Ascending aorta (tissue), 2 donors: ENCODE measurements around the gene UTRN. TPM values are rescaled to one million over a fixed set of nuclear protein-coding genes. Genes with fewer than 3 reads are reported as not detected.

Source experiments
- DNase-seq, 2 donors: peaks; one replicate each; pipeline ENCODE4 v3.0.0-alpha.2; 2019; ENCODE audit warnings: low spot score in 2 of 2
- H3K27ac ChIP-seq, 2 donors: fragments of 200-600 bp; sonication (generic); one replicate each; pipeline ENCODE4 v1.5.1; 2016 to 2017; ENCODE audit warnings: mild to moderate bottlenecking in 1 of 2
- H3K27me3 ChIP-seq: fragments of 200-600 bp; sonication (generic); one replicate; pipeline ENCODE4 v1.5.1; 2017
- H3K36me3 ChIP-seq, 2 donors: fragments of 200-600 bp; sonication (generic); one replicate each; pipeline ENCODE4 v1.5.1; 2016
- H3K4me1 ChIP-seq, 2 donors: fragments of 200-600 bp; sonication (generic); one replicate each; pipeline ENCODE4 v1.5.1; 2016 to 2017; ENCODE audit warnings: mild to moderate bottlenecking in 1 of 2
- H3K4me3 ChIP-seq, 2 donors: fragments of 200-600 bp; sonication (generic); one replicate each; pipeline ENCODE4 v1.5.1; 2016 to 2017; ENCODE audit warnings: mild to moderate bottlenecking in 1 of 2
- H3K9me3 ChIP-seq, 2 donors: fragments of 200-600 bp; sonication (generic); one replicate each; pipeline ENCODE4 v1.5.1; 2016
- CTCF ChIP-seq, 3 experiments: fragments of 200-600 bp in 2 of 3; fragments of 450-650 bp in 1 of 3; sonication (generic) in 2 of 3; IDR thresholded peaks; one replicate each; pipeline ENCODE4 v1.5.1; 2016 to 2019; ENCODE audit warnings: antibody characterized with exemption in 3 of 3, mild to moderate bottlenecking in 1 of 3, moderate library complexity in 1 of 3
- intact Hi-C: fragments of 100-400 bp; cut with DNase I; formaldehyde crosslinking; loops from one replicate; pipeline ENCODE4 v1.15.1; 2023
- total RNA-seq: library from RNA; depleted of rRNA; stranded (reverse); fragments of >200 nt; gene quantifications from one replicate; pipeline ENCODE4 v1.1.0, GENCODE V29; 2016

UTRN gene
- total RNA-seq, 1 donor from 2014 or later = 69.9 TPM

GRCh38 chr6:144305567-144305966 is 20.4 kb downstream of the UTRN start:
- TF ChIP-seq CTCF (IDR thresholded peaks at IDR 0.05) = no peak
- Histone ChIP-seq H3K9me3 (no peaks in the 10 kb centered on the region), H3K36me3 (peaks cover 0 to 23% of the 10 kb centered on the region in 2 donors), H3K4me1 (peaks cover 0 to 2% of the 10 kb centered on the region in 2 donors), H3K4me3 (no peak overlapping the region), H3K27me3 (no peaks in the 10 kb centered on the region), H3K27ac (no peak overlapping the region)
- DNase-seq = no peak
- intact Hi-C loops = no loop called here

DNA sequence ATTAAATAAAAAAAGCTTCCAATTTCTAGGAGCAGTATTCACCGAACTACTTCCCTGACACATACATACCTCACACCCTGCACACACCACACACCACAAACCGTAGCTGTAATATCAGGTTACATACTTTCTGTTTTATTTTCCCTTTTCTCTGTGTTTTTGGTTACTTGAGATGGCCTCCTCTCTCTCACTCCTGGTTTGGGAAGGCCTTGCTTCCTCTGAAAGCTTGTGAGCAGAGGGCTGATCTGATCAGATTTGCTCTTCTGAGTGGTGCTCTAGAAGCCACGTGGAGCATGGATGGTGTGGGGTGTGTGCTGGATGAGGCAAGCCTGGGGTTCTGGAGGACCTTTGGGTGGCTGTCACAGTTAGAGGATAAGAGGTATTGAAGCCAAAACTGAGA is 20.9 kb downstream of the UTRN start:
- no peak for TF ChIP-seq CTCF (IDR thresholded peaks at IDR 0.05)
- peaks cover 0 to 2% of the 10 kb centered on the region in 2 donors for H3K4me1 ChIP-seq
- H3K27ac ChIP-seq = no peak overlapping the region
- no peak overlapping the region for H3K4me3 ChIP-seq
- intact Hi-C loops = no loop called here
- no peak for DNase-seq
- H3K36me3 ChIP-seq = peaks cover 0 to 23% of the 10 kb centered on the region in 2 donors
- H3K27me3 ChIP-seq = no peaks in the 10 kb centered on the region
- no peaks in the 10 kb centered on the region for H3K9me3 ChIP-seq

- Histone ChIP-seq H3K4me1 (peaks cover 0 to 2% of the 10 kb centered on the region in 2 donors), H3K27me3 (no peaks in the 10 kb centered on the region), H3K27ac (no peak overlapping the region), H3K4me3 (no peak overlapping the region), H3K36me3 (peaks cover 0 to 20% of the 10 kb centered on the region in 2 donors), H3K9me3 (no peaks in the 10 kb centered on the region)
- DNase-seq = no peak
- intact Hi-C loops = no loop called here
- TF ChIP-seq CTCF (IDR thresholded peaks at IDR 0.05) = no peak
Measured at GRCh38 chr6:144307880-144308279, 22.7 kb downstream of the UTRN start.

DNA sequence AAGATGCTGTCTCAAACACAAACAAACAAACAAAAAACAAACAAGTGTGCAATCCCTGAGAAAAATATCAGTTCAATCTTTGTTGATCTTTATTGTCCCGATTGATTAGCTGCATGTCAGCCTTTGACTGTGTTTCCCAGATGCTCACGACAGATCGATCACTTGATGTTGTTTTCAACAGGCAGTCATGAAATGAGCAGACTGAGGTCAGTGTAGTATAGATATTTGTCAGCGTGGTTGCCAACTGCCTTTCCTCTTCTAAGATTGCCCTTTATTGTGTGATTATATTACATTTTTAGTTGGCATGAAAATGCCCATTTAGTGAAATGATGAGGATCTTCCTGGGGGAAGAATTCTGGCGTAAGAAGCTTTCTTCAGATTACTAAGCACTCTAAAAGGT is 25.6 kb downstream of the UTRN start:
- no peak for TF ChIP-seq CTCF (IDR thresholded peaks at IDR 0.05)
- no peaks in the 10 kb centered on the region for H3K9me3 ChIP-seq
- no peak overlapping the region for H3K4me3 ChIP-seq
- H3K36me3 ChIP-seq = peaks cover 0 to 20% of the 10 kb centered on the region in 2 donors
- no peak for DNase-seq
- no peaks in the 10 kb centered on the region for H3K27me3 ChIP-seq
- peaks cover 12 to 26% of the 10 kb centered on the region in 2 donors for H3K4me1 ChIP-seq
- intact Hi-C loops = no loop called here
- H3K27ac ChIP-seq = no peak overlapping the region

GRCh38 chr6:144311361-144311760 is 26.2 kb downstream of the UTRN start:
- no peak for DNase-seq
- H3K27ac ChIP-seq = no peak overlapping the region
- H3K27me3 ChIP-seq = no peaks in the 10 kb centered on the region
- intact Hi-C loops = no loop called here
- H3K4me1 ChIP-seq = peaks cover 12 to 24% of the 10 kb centered on the region in 2 donors
- no peak overlapping the region for H3K4me3 ChIP-seq
- peaks cover 0 to 20% of the 10 kb centered on the region in 2 donors for H3K36me3 ChIP-seq
- no peaks in the 10 kb centered on the region for H3K9me3 ChIP-seq
- TF ChIP-seq CTCF (IDR thresholded peaks at IDR 0.05) = no peak

- no peak overlapping the region for H3K4me3 ChIP-seq
- H3K27me3 ChIP-seq = no peaks in the 10 kb centered on the region
- no peak for TF ChIP-seq CTCF (IDR thresholded peaks at IDR 0.05)
- peaks cover 0 to 12% of the 10 kb centered on the region in 2 donors for H3K36me3 ChIP-seq
- intact Hi-C loops = no loop called here
- peak in 1 of 2 donors; percentile 73 for DNase-seq
- H3K9me3 ChIP-seq = no peaks in the 10 kb centered on the region
- H3K27ac ChIP-seq = peak overlapping the region; percentile 30 to 50
- H3K4me1 ChIP-seq = peaks cover 12 to 31% of the 10 kb centered on the region in 2 donors
Measured at GRCh38 chr6:144314003-144314485, 28.9 kb downstream of the UTRN start.
